Gastroesophageal sphincter (tissue), 4 donors: ENCODE measurements around the gene CEMIP. TPM values are rescaled to one million over a fixed set of nuclear protein-coding genes. Genes with fewer than 3 reads are reported as not detected.

Experiments used
- ATAC-seq: fragments of 150-250 bp; one replicate; pipeline ENCODE4 v1.9.1; 2016; ENCODE audit warnings: mild to moderate bottlenecking, moderate library complexity
- H3K27ac ChIP-seq, 4 donors: fragments of 200-600 bp; sonication (generic) in 3 of 4; 1 replicate in 3 of 4; 2 replicates in 1 of 4; pipeline ENCODE4 v1.5.1; 2016 to 2019
- H3K27me3 ChIP-seq: fragments of 200-600 bp; sonication (generic); one replicate; pipeline ENCODE4 v1.5.1; 2019
- H3K36me3 ChIP-seq, 2 donors: fragments of 200-600 bp; sonication (generic); one replicate each; pipeline ENCODE4 v1.5.1; 2019; ENCODE audit warnings: control low read depth in 1 of 2
- H3K4me1 ChIP-seq, 3 donors: fragments of 200-600 bp; sonication (generic); 1 replicate in 2 of 3; 2 replicates in 1 of 3; pipeline ENCODE4 v1.5.1; 2016 to 2019; ENCODE audit warnings: control low read depth in 2 of 3
- H3K4me3 ChIP-seq, 2 donors: fragments of 200-600 bp; sonication (generic); one replicate each; pipeline ENCODE4 v1.5.1; 2019; ENCODE audit warnings: mild to moderate bottlenecking in 1 of 2, moderate library complexity in 1 of 2
- H3K9me3 ChIP-seq, 3 donors: fragments of 200-600 bp; sonication (generic); one replicate each; pipeline ENCODE4 v1.5.1; 2017 to 2019; ENCODE audit warnings: control low read depth in 2 of 3
- EP300 ChIP-seq: sonication (generic); formaldehyde crosslinking; IDR thresholded peaks from one replicate; pipeline ENCODE4 v1.6.1; 2017; ENCODE audit warnings: antibody characterized with exemption, mild to moderate bottlenecking
- POLR2A ChIP-seq, 2 donors: fragments of 450-650 bp; IDR thresholded peaks; one replicate each; pipeline ENCODE4 v1.6.1; 2017; ENCODE audit warnings: antibody characterized with exemption in 2 of 2, mild to moderate bottlenecking in 2 of 2, moderate library complexity in 1 of 2
- POLR2AphosphoS5 ChIP-seq: sonication (generic); formaldehyde crosslinking; IDR thresholded peaks from one replicate; pipeline ENCODE4 v1.6.1; 2017; ENCODE audit warnings: antibody characterized with exemption
- WGBS, 2 donors: methylation state at CpG; one replicate each; pipeline ENCODE4 v1.1.5; 2018; ENCODE audit warnings: low coverage in 1 of 2; 5-methylcytosine and 5-hydroxymethylcytosine counted together
- total RNA-seq, 4 donors: library from RNA; depleted of rRNA; stranded (reverse); fragments of >200 nt; gene quantifications; one replicate each; pipeline ENCODE4 v1.1.0, GENCODE V29; 2016
- TF ChIP-seq, protein P1 (sequence below), 4 experiments: fragments of 200-600 bp in 2 of 4; fragments of 450-650 bp in 2 of 4; sonication (generic) in 1 of 4; IDR thresholded peaks; one replicate each; pipeline ENCODE4 v1.5.1; 2017 to 2019; ENCODE audit warnings: antibody characterized with exemption in 4 of 4, mild to moderate bottlenecking in 2 of 4, moderate library complexity in 2 of 4

CEMIP gene
- total RNA-seq, 4 donors from 2014 or later = 0.35 to 0.54 TPM; not detected in 2

DNA sequence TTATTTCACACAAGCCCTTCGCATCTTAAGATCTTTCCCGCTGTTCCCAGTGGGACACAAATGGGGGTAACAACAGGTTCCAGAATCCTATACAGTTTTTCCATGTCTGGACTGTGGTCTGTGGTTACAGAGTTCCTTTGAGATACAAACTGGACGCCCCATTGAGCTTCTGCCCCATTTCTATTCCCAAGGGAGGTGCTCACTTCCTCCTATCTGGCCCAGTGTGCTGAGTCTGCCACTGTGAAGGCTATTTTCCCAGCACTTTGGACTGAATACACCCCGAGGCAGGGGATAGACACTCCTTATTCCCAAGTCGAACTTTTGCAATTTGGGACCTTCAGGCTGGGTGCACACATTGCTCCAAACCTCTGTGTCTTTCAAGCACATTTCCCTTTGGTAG lies 166.4 kb downstream of the CEMIP start:
- no peak for TF ChIP-seq POLR2AphosphoS5
- no peak for TF ChIP-seq EP300
- TF ChIP-seq, protein P1, sequence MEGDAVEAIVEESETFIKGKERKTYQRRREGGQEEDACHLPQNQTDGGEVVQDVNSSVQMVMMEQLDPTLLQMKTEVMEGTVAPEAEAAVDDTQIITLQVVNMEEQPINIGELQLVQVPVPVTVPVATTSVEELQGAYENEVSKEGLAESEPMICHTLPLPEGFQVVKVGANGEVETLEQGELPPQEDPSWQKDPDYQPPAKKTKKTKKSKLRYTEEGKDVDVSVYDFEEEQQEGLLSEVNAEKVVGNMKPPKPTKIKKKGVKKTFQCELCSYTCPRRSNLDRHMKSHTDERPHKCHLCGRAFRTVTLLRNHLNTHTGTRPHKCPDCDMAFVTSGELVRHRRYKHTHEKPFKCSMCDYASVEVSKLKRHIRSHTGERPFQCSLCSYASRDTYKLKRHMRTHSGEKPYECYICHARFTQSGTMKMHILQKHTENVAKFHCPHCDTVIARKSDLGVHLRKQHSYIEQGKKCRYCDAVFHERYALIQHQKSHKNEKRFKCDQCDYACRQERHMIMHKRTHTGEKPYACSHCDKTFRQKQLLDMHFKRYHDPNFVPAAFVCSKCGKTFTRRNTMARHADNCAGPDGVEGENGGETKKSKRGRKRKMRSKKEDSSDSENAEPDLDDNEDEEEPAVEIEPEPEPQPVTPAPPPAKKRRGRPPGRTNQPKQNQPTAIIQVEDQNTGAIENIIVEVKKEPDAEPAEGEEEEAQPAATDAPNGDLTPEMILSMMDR (IDR thresholded peaks at IDR 0.05) = no peak
- TF ChIP-seq POLR2A (IDR thresholded peaks at IDR 0.05) = no peak
- Histone ChIP-seq H3K36me3 (peaks cover 0 to 96% of the 10 kb centered on the region in 2 donors), H3K4me1 (peaks cover 0 to 11% (median 0%) of the 10 kb centered on the region in 3 donors), H3K9me3 (no peaks in the 10 kb centered on the region), H3K27ac (no peak overlapping the region), H3K27me3 (no peaks in the 10 kb centered on the region), H3K4me3 (no peak overlapping the region)
- WGBS, 2 donors = 73 to 86% methylated on average over 2 to 5 of the region's 5 CpGs
- no peak for ATAC-seq

DNA sequence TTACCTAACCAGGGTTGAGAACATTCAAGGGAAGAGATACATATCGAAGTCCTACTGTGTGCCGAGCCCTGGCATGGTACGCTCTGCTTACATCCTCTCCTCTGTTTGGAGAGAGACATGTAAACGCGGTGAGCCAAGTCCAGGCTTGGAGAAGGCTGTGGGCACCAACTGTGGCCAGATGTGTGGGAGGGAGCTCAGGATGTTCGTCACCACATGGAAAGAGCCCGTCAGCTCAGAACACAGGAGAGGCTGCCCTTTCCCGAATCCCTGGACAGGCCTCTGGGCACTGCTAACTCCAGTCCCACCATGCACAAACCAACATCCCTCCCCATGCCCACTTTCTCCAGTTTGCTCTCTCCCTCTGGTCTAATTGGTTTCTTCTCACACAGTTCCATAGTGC lies 167.4 kb downstream of the CEMIP start:
- no peak for ATAC-seq
- TF ChIP-seq POLR2AphosphoS5 (no peak), EP300 (no peak), POLR2A (IDR thresholded peaks at IDR 0.05) (no peak)
- TF ChIP-seq, protein P1 (IDR thresholded peaks at IDR 0.05) = no peak
- 100% methylated on average over 2 to 3 of the region's 8 CpGs for WGBS, 2 donors

DNA sequence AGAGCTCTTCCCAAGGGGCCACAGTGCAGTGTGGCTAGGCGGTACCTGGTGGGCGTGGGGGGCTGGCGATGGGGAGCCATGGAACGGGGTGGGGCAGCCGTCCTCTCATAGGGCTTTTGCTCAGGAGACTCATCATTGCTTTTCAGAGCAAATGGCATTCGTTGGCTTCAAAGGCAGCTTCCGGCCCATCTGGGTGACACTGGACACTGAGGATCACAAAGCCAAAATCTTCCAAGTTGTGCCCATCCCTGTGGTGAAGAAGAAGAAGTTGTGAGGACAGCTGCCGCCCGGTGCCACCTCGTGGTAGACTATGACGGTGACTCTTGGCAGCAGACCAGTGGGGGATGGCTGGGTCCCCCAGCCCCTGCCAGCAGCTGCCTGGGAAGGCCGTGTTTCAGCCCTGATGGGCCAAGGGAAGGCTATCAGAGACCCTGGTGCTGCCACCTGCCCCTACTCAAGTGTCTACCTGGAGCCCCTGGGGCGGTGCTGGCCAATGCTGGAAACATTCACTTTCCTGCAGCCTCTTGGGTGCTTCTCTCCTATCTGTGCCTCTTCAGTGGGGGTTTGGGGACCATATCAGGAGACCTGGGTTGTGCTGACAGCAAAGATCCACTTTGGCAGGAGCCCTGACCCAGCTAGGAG lies 169.6 kb downstream of the CEMIP start:
- Histone ChIP-seq H3K4me1 (no peaks in the 10 kb centered on the region), H3K36me3 (peaks cover 0 to 92% of the 10 kb centered on the region in 2 donors), H3K27me3 (no peaks in the 10 kb centered on the region), H3K9me3 (no peaks in the 10 kb centered on the region), H3K27ac (no peak overlapping the region), H3K4me3 (no peak overlapping the region)
- ATAC-seq = no peak
- 90% methylated on average over 2 of the region's 13 CpGs; no CpG with 5 or more reads in 1 of the 2 donors for WGBS, 2 donors
- TF ChIP-seq POLR2AphosphoS5 (no peak), POLR2A (IDR thresholded peaks at IDR 0.05) (no peak), EP300 (no peak)
- TF ChIP-seq, protein P1 (IDR thresholded peaks at IDR 0.05) = no peak

More for the DNA sequence above, 167.4 kb downstream of the CEMIP start:
- H3K27me3 ChIP-seq = no peaks in the 10 kb centered on the region
- H3K4me3 ChIP-seq = no peak overlapping the region
- H3K9me3 ChIP-seq = no peaks in the 10 kb centered on the region
- H3K4me1 ChIP-seq = peaks cover 0 to 9% (median 0%) of the 10 kb centered on the region in 3 donors
- no peak overlapping the region for H3K27ac ChIP-seq
- peaks cover 0 to 96% of the 10 kb centered on the region in 2 donors for H3K36me3 ChIP-seq

DNA sequence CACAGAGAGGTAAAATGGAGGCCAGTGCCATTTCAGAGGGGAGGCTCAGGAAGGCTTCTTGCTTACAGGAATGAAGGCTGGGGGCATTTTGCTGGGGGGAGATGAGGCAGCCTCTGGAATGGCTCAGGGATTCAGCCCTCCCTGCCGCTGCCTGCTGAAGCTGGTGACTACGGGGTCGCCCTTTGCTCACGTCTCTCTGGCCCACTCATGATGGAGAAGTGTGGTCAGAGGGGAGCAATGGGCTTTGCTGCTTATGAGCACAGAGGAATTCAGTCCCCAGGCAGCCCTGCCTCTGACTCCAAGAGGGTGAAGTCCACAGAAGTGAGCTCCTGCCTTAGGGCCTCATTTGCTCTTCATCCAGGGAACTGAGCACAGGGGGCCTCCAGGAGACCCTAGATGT lies 170.6 kb downstream of the CEMIP start:
- Histone ChIP-seq H3K36me3 (peaks cover 0 to 82% of the 10 kb centered on the region in 2 donors), H3K9me3 (no peaks in the 10 kb centered on the region), H3K4me1 (no peaks in the 10 kb centered on the region), H3K27ac (no peak overlapping the region), H3K4me3 (no peak overlapping the region), H3K27me3 (no peaks in the 10 kb centered on the region)
- WGBS, 2 donors = 87 to 96% methylated on average over 3 to 4 of the region's 4 CpGs
- no peak for ATAC-seq
- TF ChIP-seq EP300 (no peak), POLR2AphosphoS5 (no peak), POLR2A (IDR thresholded peaks at IDR 0.05) (no peak)
- TF ChIP-seq, protein P1 (IDR thresholded peaks at IDR 0.05) = no peak
